HL-60/S4 treated with retinoic acid at 250 ng/mL for 4 days and 3 days (cell line): Measurements from ENCODE around the gene ACSL6.

Experiments used
- in situ Hi-C: fragments of 300-500 bp; cut with MboI; formaldehyde crosslinking; loops from 2 replicates; pipeline ENCODE4 v1.7.0; 2022; ENCODE audit warnings: low sequenced_read_pairs

ACSL6 gene

GRCh38 chr5:132011622-132012343 is at the start of gene ACSL6:
Gene ACSL6, minus strand, starts transcription at chr5:132011658. Its CDS starts 105 bp downstream, at chr5:132011553.
- in situ Hi-C loops, result loop anchor here (25.0 kb wide), 1 partner anchor 399 kb away; no protein-coding TSS in a partner anchor

GRCh38 chr5:132060501-132061161 is 49.2 kb upstream of the ACSL6 start, which contains the start of gene IL3:
Gene IL3, plus strand, starts transcription at chr5:132060655. Its CDS starts 52 bp downstream, at chr5:132060707.
- in situ Hi-C loops, result loop anchor here (25.0 kb wide), 1 partner anchor 327 kb away; no protein-coding TSS in a partner anchor

GRCh38 chr5:132059696-132060500 is 48.4 kb upstream of the ACSL6 start:
- in situ Hi-C loops, result loop anchor here (25.0 kb wide), 1 partner anchor 327 kb away; no protein-coding TSS in a partner anchor

GRCh38 chr5:132059043-132059695 is 47.7 kb upstream of the ACSL6 start:
- in situ Hi-C loops, result loop anchor here (25.0 kb wide), 1 partner anchor 328 kb away; no protein-coding TSS in a partner anchor

- in situ Hi-C loops, result loop anchor here (25.0 kb wide), 1 partner anchor 329 kb away; no protein-coding TSS in a partner anchor
Observed at GRCh38 chr5:132058646-132059042, 47.2 kb upstream of the ACSL6 start.

GRCh38 chr5:132057498-132058255 is 46.2 kb upstream of the ACSL6 start:
- in situ Hi-C loops, result loop anchor here (25.0 kb wide), 1 partner anchor 330 kb away; no protein-coding TSS in a partner anchor

GRCh38 chr5:132056610-132057497 is 45.4 kb upstream of the ACSL6 start:
- in situ Hi-C loops, result loop anchor here (25.0 kb wide), 1 partner anchor 330 kb away; no protein-coding TSS in a partner anchor

- in situ Hi-C loops, result loop anchor here (25.0 kb wide), 1 partner anchor 331 kb away; no protein-coding TSS in a partner anchor
Observed at GRCh38 chr5:132055808-132056609, 44.6 kb upstream of the ACSL6 start.

GRCh38 chr5:132055441-132055807 is 44.0 kb upstream of the ACSL6 start:
- in situ Hi-C loops, result loop anchor here (25.0 kb wide), 1 partner anchor 332 kb away; no protein-coding TSS in a partner anchor

- in situ Hi-C loops, result loop anchor here (25.0 kb wide), 1 partner anchor 332 kb away; no protein-coding TSS in a partner anchor
Observed at GRCh38 chr5:132054697-132055440, 43.4 kb upstream of the ACSL6 start.

- in situ Hi-C loops, result loop anchor here (25.0 kb wide), 1 partner anchor 333 kb away; no protein-coding TSS in a partner anchor
Observed at GRCh38 chr5:132054031-132054696, 42.7 kb upstream of the ACSL6 start.

- in situ Hi-C loops, result loop anchor here (25.0 kb wide), 1 partner anchor 334 kb away; no protein-coding TSS in a partner anchor
Observed at GRCh38 chr5:132053483-132053882, 42.0 kb upstream of the ACSL6 start.

GRCh38 chr5:132052520-132052919 is 41.1 kb upstream of the ACSL6 start:
- in situ Hi-C loops, result loop anchor here (25.0 kb wide), 1 partner anchor 335 kb away; no protein-coding TSS in a partner anchor

GRCh38 chr5:132050661-132051552 is 39.4 kb upstream of the ACSL6 start:
- in situ Hi-C loops, result loop anchor here (25.0 kb wide), 1 partner anchor 336 kb away; no protein-coding TSS in a partner anchor

- in situ Hi-C loops, result loop anchor here (25.0 kb wide), 1 partner anchor 337 kb away; no protein-coding TSS in a partner anchor
Observed at GRCh38 chr5:132050136-132050535, 38.7 kb upstream of the ACSL6 start.
